Middle frontal gyrus (tissue), 1 donor: ENCODE measurements around the gene ZNF488.

Source experiments
- DNase-seq: peaks from one replicate; pipeline ENCODE4 v3.0.0-alpha.2; 2015; ENCODE audit warnings: low spot score; ENCODE audit errors: extremely low spot score

ZNF488 gene

DNA sequence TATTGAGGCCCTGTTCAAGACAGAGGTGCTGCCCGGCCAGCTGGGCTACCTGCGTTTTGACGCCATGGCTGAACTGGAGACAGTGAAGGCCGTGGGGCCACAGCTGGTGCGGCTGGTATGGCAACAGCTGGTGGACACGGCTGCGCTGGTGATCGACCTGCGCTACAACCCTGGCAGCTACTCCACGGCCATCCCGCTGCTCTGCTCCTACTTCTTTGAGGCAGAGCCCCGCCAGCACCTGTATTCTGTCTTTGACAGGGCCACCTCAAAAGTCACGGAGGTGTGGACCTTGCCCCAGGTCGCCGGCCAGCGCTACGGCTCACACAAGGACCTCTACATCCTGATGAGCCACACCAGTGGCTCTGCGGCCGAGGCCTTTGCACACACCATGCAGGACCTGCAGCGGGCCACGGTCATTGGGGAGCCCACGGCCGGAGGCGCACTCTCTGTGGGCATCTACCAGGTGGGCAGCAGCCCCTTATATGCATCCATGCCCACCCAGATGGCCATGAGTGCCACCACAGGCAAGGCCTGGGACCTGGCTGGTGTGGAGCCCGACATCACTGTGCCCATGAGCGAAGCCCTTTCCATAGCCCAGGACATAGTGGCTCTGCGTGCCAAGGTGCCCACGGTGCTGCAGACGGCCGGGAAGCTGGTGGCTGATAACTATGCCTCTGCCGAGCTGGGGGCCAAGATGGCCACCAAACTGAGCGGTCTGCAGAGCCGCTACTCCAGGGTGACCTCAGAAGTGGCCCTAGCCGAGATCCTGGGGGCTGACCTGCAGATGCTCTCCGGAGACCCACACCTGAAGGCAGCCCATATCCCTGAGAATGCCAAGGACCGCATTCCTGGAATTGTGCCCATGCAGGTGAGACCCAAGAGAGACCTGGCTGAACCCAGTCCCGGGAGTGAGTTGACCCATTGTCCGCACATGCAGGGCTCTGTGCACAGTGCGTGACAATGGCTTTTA lies 33.1 kb downstream of the ZNF488 start:
- no peak for DNase-seq

GRCh38 chr10:47349941-47350371 lies 34.1 kb downstream of the ZNF488 start:
- DNase-seq = no peak

- DNase-seq = no peak
Observed at GRCh38 chr10:47349516-47349915, 34.6 kb downstream of the ZNF488 start.

DNA sequence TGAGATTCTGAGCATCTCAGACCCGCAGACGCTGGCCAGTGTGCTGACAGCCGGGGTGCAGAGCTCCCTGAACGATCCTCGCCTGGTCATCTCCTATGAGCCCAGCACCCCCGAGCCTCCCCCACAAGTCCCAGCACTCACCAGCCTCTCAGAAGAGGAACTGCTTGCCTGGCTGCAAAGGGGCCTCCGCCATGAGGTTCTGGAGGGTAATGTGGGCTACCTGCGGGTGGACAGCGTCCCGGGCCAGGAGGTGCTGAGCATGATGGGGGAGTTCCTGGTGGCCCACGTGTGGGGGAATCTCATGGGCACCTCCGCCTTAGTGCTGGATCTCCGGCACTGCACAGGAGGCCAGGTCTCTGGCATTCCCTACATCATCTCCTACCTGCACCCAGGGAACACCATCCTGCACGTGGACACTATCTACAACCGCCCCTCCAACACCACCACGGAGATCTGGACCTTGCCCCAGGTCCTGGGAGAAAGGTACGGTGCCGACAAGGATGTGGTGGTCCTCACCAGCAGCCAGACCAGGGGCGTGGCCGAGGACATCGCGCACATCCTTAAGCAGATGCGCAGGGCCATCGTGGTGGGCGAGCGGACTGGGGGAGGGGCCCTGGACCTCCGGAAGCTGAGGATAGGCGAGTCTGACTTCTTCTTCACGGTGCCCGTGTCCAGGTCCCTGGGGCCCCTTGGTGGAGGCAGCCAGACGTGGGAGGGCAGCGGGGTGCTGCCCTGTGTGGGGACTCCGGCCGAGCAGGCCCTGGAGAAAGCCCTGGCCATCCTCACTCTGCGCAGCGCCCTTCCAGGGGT lies 35.2 kb downstream of the ZNF488 start:
- no peak for DNase-seq

- no peak for DNase-seq
Observed at GRCh38 chr10:47348138-47348651, 35.9 kb downstream of the ZNF488 start, which contains the start of gene RBP3. Gene RBP3 (plus strand): TSS chr10:47348363. CDS start chr10:47348485, 122 bp downstream.

DNA sequence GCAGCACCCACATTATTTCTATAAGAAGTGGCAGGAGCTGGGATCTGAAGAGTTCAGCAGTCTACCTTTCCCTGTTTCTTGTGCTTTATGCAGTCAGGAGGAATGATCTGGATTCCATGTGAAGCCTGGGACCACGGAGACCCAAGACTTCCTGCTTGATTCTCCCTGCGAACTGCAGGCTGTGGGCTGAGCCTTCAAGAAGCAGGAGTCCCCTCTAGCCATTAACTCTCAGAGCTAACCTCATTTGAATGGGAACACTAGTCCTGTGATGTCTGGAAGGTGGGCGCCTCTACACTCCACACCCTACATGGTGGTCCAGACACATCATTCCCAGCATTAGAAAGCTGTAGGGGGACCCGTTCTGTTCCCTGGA lies 36.8 kb downstream of the ZNF488 start:
- no peak for DNase-seq

- DNase-seq = no peak
Observed at GRCh38 chr10:47346581-47347302, 37.4 kb downstream of the ZNF488 start.

- DNase-seq = no peak
Observed at GRCh38 chr10:47344996-47345870, 38.9 kb downstream of the ZNF488 start.

DNA sequence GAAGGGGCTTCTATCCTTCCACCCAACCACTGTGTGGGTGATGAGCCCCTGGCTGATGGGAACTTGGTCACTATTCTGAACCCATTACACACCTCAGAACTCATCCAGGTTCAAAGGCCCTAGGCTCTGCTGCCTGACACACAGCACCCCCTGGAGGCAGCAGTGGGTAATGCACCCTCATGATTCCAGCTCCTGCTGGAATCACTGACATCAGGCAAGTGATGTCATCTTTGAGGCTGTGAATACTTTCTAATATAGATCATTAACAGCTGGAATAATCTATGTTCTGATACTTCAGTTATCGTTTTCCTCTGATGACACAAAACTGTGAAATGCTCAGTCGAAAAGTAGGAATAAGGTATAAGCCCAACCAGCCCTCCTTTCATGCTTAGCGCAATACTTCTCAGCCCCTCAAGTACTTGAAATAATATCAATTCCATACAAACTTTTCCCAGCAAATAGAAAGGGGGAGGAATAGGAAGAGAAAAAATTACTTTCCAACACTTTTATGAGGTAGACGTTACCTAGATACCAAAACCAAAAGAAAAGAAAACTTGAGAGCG lies 43.4 kb downstream of the ZNF488 start:
- no peak for DNase-seq

DNA sequence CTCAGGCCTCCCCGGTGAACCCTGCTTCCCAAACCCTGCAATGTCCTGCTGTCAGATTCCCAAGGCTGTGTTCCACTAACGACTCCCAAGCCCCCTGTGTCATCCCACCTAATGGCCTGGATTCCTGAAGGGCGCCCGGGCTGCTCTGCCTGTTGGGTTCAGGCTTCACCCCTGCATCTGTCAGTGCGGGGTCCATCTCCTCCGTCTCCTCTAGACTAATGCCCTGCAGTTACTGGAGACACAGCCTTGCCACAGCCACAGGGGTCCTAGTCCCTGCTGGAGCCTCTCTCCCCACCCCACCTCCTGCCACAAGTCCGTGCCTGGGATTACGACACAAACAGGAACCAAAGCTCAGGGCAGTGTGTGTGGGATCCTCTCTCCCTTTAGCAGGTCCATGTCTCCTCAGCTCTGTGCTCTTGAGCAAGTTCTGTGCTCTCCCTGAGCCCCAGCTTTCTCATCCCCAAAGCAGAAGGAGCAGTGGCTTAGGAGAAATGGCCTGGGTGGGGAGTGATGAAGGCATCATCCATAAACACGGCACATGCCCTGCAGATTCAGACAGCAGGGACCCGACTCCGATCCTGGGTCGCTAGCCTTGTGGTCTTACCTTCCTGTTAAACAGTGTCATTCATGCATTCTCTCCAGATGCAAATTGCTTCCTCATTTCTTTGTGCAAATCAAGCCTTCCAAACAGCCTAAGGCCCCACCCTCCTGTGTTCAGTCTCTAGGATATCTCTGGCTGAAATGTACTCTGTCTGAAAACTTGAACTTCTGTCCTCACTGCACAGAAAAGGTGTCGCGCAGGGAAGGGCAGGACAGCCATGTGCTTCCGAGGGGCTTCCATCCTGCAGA lies 44.1 kb downstream of the ZNF488 start:
- DNase-seq = no peak

DNA sequence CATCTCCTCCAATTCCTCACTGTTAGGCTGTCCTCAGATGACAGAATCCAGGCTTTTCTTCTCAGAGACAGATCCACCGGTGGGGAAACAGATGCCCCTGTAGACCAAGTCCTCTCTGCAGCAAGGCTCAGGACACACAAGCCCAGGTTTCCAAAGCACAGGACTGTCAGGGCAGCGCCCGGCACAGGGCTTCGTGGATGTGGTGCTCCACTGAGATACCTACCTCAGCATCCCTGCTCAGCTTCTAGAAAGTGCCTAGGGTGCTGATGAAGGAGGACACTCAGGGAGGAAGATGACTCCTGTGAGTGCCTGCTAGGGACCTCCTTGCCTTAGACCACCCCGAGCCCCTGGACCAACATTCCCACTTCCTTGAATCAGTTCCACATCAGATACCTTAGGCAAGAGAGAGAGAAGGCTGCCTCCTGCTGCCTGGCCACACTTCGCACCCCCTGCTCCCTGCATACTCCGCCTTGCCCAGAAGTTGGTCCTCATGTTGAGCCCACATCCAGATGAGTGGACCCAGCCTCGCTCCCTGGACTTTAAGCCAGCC lies 44.8 kb downstream of the ZNF488 start:
- no peak for DNase-seq

DNA sequence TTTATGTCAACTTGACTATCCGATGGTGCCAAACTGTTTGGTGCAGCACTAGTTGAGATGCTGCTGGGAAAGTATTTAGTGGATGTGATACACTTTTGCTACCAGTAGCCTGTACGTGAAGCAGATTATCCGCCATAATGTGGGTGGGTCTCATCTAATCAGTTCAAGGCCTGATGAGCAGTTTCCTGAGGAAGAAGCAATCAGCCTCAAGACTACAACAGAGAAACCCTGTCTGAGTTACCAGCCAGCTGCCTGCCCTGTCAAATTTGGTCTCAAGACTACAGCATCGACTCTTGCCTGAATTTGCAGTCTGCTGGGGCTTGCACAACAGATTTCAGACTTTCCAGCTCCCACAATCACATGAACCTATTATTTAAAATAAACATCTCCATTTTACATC lies 46.8 kb downstream of the ZNF488 start:
- DNase-seq = no peak

DNA sequence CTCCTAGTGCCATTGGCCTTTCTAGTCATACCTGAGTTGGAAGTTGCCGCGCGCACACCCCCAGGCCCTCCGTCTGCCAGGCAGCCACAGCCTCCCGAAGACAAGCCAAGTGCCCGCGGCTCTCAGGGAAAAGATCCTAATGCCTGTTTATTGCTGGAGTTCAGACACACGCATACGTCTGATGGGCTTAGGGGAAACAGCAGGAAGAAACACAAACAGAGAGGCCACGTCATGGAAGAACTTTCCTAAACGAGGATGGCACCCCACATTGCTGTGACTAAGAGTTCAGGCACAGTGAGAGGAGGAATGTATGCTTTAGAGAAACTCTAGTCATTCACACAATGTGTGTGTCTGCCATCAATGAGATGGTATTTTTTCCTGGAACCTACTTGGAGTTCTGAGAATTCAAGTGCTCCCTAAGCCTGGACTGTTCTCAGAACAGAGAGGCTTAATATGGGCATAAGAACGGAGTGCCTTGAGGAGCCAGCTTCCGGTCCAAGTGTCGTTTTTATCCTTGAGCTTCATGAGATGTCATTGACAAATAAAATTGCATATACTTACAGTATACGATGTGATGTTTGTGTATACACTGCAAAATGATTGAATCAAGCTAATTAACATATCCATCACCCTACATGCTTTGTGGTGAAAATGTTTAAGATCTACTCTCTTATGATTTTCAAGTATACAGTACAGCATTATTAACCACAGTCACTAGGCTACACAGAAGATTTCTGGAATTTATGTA lies 47.5 kb downstream of the ZNF488 start:
- DNase-seq = no peak

- no peak for DNase-seq
Observed at GRCh38 chr10:47335906-47336305, 48.2 kb downstream of the ZNF488 start.

DNA sequence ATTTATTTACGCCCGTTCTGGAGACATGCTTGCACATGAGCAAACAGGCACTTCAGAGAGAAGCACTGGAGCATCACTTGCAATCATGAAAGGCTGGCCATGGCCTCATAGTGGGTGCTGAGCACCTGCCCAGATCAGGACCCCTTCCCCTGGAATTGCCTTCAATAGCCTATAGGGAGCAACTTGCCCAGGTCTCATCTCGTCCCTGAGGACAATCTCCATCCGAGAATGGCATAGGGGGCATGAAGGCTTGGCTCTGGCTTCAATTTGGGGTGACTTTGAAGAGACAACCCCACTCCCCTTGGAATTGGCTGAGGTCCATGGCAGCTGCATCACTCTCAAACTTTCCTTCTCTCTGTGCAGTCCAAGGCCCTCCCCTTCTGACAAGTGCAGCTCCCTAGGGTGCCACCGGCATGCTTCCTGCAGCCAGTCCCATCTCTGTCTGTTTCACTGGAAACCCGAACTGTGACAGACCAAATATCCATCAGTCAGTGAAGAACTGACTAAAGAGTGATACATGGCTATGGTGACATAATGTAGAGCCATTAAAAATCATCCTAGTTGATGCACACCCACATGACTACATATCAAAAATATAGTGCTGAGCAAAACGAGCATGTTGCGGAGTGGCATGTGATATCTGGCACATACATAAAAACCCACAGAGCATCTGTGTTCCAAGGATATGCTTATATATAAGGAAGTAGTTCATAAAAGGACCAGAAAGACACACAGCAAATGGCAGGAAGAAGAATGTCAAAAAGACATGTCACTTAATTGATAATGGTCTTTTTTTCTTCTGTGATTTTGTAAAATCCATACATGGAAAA lies 49.4 kb downstream of the ZNF488 start:
- DNase-seq = no peak

DNA sequence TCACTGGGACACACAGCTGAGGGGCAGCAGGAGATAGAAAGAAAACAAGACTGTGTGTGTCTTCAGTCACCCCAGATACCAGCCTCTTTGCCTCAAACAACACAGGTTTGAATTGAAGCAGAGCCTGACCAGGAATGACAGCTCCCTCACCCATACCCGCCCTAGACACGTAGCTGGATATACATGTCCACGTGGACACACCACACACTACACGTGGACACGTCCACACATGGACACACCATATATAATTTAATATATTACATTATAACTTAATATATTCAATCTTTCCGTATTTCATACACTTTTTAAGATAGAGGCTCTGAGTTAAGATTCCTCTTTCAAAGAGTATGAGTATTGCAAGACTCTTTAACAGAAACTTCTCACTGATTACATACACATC lies 50.6 kb downstream of the ZNF488 start:
- no peak for DNase-seq

DNA sequence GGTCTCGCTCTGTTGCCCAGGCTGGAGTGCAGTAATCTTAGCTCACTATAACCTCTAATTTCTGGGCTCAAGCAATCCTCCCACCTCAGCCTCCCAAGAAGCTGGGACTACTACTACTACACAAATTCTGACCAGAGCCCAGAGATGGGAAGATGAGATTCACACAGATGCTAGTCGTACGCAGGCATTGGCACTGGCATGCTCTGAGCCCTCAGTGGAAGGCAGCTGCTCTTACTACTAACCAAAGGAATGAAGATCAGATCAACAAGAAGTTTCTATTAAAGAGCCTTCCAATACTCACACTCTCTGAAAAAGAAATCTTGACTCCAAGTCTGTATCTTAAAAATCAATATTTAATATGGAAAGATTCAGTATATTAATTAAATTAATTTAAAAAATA lies 51.1 kb downstream of the ZNF488 start:
- no peak for DNase-seq
